ENCODE data around the gene TRIM62.
"Not testable (repeated sequence)": the region's sequence is repeated elsewhere in the genome, so short reads cannot be mapped to it uniquely, and the experiment has no call there.

Gene TRIM62

GRCh38 chr1:33158366-33158765 lies 23.5 kb downstream of the TRIM62 start:
- no peak for DNase-seq

GRCh38 chr1:33157131-33157530 lies 24.7 kb downstream of the TRIM62 start:
- DNase-seq = no peak

- no peak for DNase-seq
These were observed 25.8 kb downstream of the TRIM62 start for GRCh38 chr1:33155877-33156538.

GRCh38 chr1:33153650-33154049 lies 28.2 kb downstream of the TRIM62 start:
- DNase-seq = no peak

- no peak for DNase-seq
These were observed 29.0 kb downstream of the TRIM62 start for GRCh38 chr1:33152685-33153432.

GRCh38 chr1:33151116-33151515 lies 30.7 kb downstream of the TRIM62 start:
- no peak for DNase-seq

- DNase-seq = no peak
These were observed 31.3 kb downstream of the TRIM62 start for GRCh38 chr1:33150522-33150921.

GRCh38 chr1:33149453-33150190 lies 32.2 kb downstream of the TRIM62 start:
- DNase-seq = no peak

GRCh38 chr1:33148615-33149014 lies 33.2 kb downstream of the TRIM62 start:
- DNase-seq = no peak

- peak in 1 of 2 donors; percentile 14 for DNase-seq
These were observed 33.9 kb downstream of the TRIM62 start for GRCh38 chr1:33147997-33148314.

- no peak for DNase-seq
These were observed 34.4 kb downstream of the TRIM62 start for GRCh38 chr1:33147275-33147996.

GRCh38 chr1:33146003-33146402 lies 35.8 kb downstream of the TRIM62 start:
- DNase-seq = no peak

- no peak for DNase-seq
These were observed 38.1 kb downstream of the TRIM62 start for GRCh38 chr1:33143698-33144097.

- DNase-seq = no peak
These were observed 38.7 kb downstream of the TRIM62 start for GRCh38 chr1:33143176-33143575.

GRCh38 chr1:33142483-33143064 lies 39.3 kb downstream of the TRIM62 start:
- no peak for DNase-seq

- no peak for DNase-seq
These were observed 40.1 kb downstream of the TRIM62 start for GRCh38 chr1:33141781-33142180.

GRCh38 chr1:33141216-33141615 lies 40.6 kb downstream of the TRIM62 start:
- DNase-seq = no peak

GRCh38 chr1:33140153-33141149 lies 41.4 kb downstream of the TRIM62 start:
- no peak for DNase-seq

- peak; percentile 22 to 26 for DNase-seq
These were observed 44.0 kb downstream of the TRIM62 start for GRCh38 chr1:33137800-33138199.

GRCh38 chr1:33136041-33136440 lies 45.8 kb downstream of the TRIM62 start:
- not testable (repeated sequence) for DNase-seq

- DNase-seq = no peak
These were observed 48.3 kb downstream of the TRIM62 start for GRCh38 chr1:33133478-33134105.
